Neural crest cell (in vitro differentiated cells): ENCODE data around the gene PRMT2. TPM values are rescaled to one million over a fixed set of nuclear protein-coding genes. Genes with fewer than 3 reads are reported as not detected.

ENCODE experiments used
- DNase-seq: peaks from one replicate; pipeline ENCODE4 v3.0.0; 2021; ENCODE audit warnings: low read depth, mixed read lengths, low spot score
- H3K27ac Mint-ChIP-seq: one replicate; pipeline ENCODE4 v1.8.0; 2021; ENCODE audit warnings: mild to moderate bottlenecking, mixed read lengths; ENCODE audit not compliant: unreplicated experiment
- H3K27me3 Mint-ChIP-seq: 2 replicates; pipeline ENCODE4 v1.8.0; 2021; ENCODE audit warnings: low read depth, mild to moderate bottlenecking, mixed read lengths
- H3K36me3 Mint-ChIP-seq: 2 replicates; pipeline ENCODE4 v1.8.0; 2021; ENCODE audit warnings: low read depth, mild to moderate bottlenecking, mixed read lengths
- H3K4me1 Mint-ChIP-seq: 2 replicates; pipeline ENCODE4 v1.8.0; 2021; ENCODE audit warnings: mixed read lengths
- H3K4me3 Mint-ChIP-seq: one replicate; pipeline ENCODE4 v1.8.0; 2021; ENCODE audit warnings: mild to moderate bottlenecking, mixed read lengths
- H3K9me3 Mint-ChIP-seq: 2 replicates; pipeline ENCODE4 v1.8.0; 2021; ENCODE audit warnings: mixed read lengths
- CTCF ChIP-seq: fragments of 200-600 bp; sonication (generic); conservative IDR thresholded peaks from 2 replicates; pipeline ENCODE4 v1.5.0; 2021; ENCODE audit warnings: antibody characterized with exemption, mild to moderate bottlenecking
- total RNA-seq: library from RNA; stranded (reverse); gene quantifications from 2 replicates; pipeline ENCODE4 v1.2.1, GENCODE V29; 2021

The PRMT2 gene
- total RNA-seq, 1 donor from 2014 or later, result 109 TPM

- no peak for TF ChIP-seq CTCF
- Mint-ChIP-seq H3K27ac (peak within 1 kb of the TSS; percentile 90), H3K36me3 (no peaks in the 10 kb centered on the region), H3K9me3 (peaks cover 4% of the 10 kb centered on the region), H3K4me3 (peak within 1 kb of the TSS; percentile 63), H3K27me3 (no peaks in the 10 kb centered on the region), H3K4me1 (peaks cover 49% of the 10 kb centered on the region)
- DNase-seq, result peak; percentile 36
Observed at GRCh38 chr21:46604975-46605766, 30.3 kb upstream of the PRMT2 start, which contains the start of gene S100B. Gene S100B (minus strand): TSS chr21:46605082. CDS start chr21:46602415, 2,667 bp downstream.

DNA sequence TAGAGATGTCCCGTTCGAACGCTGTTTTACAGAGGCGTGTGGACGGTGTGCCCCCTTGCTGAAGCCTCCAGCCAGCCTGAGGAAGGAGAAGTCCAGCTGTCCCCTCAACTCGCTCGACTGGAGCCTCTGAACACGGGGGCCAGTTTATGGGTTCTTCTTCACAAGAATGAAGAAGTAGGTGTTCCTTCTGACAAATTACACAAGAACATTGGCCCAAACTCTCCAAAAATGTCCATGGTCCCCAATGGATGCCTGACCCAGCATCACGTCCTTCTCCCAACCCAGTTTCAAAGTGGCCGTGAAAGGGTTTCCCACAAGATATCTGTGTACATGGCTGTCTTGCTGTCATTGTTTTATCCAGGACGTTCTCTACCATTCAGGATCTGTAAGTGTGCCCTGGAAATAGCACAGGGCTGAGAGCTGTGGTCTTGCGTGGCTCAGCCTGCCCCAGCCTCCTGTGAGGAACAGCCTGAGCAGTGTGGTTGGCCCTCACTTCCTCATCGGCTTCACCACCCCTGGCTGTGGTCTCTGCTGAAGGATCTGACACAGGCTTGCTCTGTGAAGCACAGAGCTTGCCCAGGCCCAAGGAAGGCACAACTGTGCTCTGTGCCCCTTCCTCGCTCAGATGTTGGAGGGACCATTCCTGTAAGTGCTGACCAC, 29.6 kb upstream of the PRMT2 start:
- Mint-ChIP-seq H3K4me3 (no peak overlapping the region), H3K36me3 (no peaks in the 10 kb centered on the region), H3K4me1 (peaks cover 45% of the 10 kb centered on the region), H3K9me3 (peaks cover 5% of the 10 kb centered on the region), H3K27me3 (no peaks in the 10 kb centered on the region), H3K27ac (no peak overlapping the region)
- DNase-seq, result no peak
- TF ChIP-seq CTCF, result no peak

DNA sequence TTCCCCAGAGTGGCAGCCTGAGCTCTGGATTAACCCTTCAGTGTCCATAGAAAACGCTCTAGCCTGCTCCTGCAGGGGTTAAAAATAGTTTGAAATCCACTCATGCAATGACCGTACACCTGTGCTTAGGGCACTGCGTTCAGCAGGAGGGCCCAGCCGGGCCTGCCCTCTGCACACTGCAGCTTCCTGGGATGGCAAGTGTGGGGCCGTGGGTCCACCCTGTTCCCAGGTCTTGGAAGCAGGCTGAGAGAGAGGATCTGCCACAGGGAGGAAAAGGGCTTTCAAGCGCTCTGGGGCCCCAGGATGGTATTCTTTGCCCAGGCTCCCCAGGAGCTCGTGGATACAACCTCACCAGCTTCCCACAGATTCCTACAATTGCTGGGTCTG, 29.1 kb upstream of the PRMT2 start:
- Mint-ChIP-seq H3K27me3 (no peaks in the 10 kb centered on the region), H3K9me3 (peaks cover 6% of the 10 kb centered on the region), H3K4me3 (no peak overlapping the region), H3K36me3 (no peaks in the 10 kb centered on the region), H3K27ac (no peak overlapping the region), H3K4me1 (peaks cover 45% of the 10 kb centered on the region)
- TF ChIP-seq CTCF, result no peak
- no peak for DNase-seq

DNA sequence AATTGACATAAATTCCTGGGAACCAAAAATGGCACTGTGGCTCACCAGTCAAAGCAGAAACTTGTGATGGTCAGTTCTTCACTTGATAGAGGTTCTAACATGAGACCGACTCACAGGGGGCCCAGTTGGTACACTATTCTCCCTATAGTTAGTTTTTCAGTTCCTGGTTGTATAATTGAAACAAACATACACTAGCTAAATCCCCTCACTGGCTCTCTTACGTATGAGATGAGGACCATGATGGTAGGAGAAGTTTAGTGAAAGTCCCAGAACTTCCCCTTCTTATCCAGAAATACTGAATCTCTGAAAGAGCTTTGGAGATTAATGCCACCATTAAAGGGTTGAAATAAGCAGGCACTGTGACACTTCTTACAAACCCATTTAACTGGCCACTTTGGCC, 27.8 kb upstream of the PRMT2 start:
- TF ChIP-seq CTCF, result no peak
- Mint-ChIP-seq H3K4me3 (no peak overlapping the region), H3K27ac (no peak overlapping the region), H3K9me3 (peaks cover 6% of the 10 kb centered on the region), H3K4me1 (peaks cover 35% of the 10 kb centered on the region), H3K27me3 (no peaks in the 10 kb centered on the region), H3K36me3 (no peaks in the 10 kb centered on the region)
- no peak for DNase-seq

DNA sequence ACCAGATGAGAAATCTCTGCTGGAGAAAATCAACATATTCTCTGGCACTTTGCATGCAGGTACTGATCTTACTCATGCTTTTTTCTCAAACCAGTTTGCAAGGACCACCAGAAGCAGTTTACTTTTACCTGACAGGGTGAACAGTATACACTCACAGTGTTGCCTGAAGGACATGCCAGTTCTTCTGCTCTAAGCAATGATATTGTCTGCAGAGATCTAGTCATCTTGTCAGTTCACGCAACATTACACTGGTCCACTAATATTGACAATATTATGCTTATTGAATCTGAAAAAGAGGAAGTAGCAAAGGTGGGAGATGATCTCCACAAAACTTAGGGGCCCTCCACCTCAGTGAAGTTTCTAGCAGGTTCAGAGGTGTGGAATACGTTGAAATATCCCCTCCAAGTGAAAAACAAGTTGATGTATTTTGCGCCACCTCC, 26.8 kb upstream of the PRMT2 start:
- Mint-ChIP-seq H3K4me1 (peaks cover 24% of the 10 kb centered on the region), H3K9me3 (peaks cover 9% of the 10 kb centered on the region), H3K27me3 (no peaks in the 10 kb centered on the region), H3K4me3 (no peak overlapping the region), H3K36me3 (no peaks in the 10 kb centered on the region), H3K27ac (no peak overlapping the region)
- no peak for TF ChIP-seq CTCF
- DNase-seq, result no peak
